HK-2 (cell line): ENCODE data around the gene MT2A.
"Not testable (repeated sequence)": the region's sequence is repeated elsewhere in the genome, so short reads cannot be mapped to it uniquely, and the experiment has no call there.

Source experiments
- DNase-seq: peaks from one replicate; pipeline ENCODE4 v3.0.0-alpha.2; 2018; ENCODE audit not compliant: unreplicated experiment

Gene MT2A

GRCh38 chr16:56620339-56620897, 12.0 kb downstream of the MT2A start:
- no peak for DNase-seq

GRCh38 chr16:56621665-56622445, 13.5 kb downstream of the MT2A start:
- not testable (repeated sequence) for DNase-seq

DNA sequence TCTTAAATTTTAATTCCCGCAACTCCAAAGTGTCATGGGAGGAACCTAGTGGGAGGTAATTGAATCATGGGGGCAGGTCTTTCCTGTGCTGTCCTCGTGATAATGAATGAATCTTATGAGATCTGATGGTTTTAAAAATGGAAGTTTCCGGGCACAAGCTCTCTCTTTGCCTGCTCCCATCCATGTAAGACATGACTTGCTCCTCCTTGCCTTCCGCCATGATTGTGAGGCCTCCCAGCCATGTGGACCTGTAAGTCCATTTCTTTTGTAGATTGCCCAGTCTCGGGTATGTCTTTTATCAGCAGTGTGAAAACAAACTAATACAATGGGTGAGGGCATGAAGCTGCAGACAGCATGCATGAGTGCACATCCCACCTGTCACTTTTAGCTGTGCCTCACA, 14.8 kb downstream of the MT2A start:
- not testable (repeated sequence) for DNase-seq

DNA sequence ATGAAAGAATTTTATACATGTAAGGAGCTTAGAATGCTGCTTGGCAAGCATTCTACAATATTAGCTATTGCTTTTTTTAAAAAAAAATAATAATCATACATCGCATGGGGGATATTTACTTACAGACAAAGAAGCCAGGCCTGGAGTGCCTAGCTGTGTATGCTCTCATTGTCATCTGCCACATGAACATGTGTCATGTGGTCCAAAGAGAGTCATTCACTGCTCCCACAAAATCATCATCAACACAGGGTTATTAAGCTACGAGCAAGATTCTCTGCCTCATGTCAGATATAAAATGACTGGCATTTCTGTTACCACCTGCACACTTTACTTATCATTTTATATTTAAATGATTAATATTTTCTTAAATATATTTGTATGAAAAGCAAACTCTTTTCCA, 15.3 kb downstream of the MT2A start:
- DNase-seq, result no peak

DNA sequence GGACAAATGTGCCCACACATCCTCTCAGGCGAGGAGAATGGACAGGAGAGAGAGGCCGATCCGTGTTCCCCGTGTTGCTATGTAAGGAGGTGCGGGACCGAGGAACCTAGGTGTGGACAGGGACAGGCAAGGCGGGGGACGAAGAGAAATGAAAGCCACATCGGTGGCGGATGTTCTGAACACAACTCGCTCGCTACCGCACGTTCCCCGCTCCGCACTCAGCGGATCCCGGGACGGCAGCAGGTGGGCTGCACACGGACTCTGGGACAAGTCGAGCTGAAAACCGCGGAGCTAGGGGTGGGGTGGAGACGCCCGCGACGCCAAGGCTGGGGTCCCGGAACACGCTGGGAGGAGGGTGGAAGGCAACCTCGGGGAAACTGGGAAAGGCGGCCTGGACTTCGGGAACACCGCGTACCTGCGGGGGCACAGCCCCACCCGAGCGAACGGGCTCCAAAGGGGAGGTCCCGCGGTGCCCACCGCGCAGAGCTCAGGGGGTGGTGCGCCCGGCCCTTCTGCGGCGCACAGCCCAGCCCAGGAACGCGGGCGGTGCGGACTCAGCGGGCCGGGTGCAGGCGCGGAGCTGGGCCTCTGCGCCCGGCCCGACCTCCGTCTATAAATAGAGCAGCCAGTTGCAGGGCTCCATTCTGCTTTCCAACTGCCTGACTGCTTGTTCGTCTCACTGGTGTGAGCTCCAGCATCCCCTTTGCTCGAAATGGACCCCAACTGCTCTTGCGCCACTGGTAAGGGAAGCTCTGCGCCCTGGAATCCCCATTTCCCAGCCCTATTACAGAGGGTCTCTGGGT, 17.0 kb downstream of the MT2A start, which contains the start of gene MT1E:
TSS of gene MT1E (plus strand) at position 642 of the 803 bp plus-strand sequence. CDS start at position 713, 71 bp downstream.
- DNase-seq, result peak; percentile 79

DNA sequence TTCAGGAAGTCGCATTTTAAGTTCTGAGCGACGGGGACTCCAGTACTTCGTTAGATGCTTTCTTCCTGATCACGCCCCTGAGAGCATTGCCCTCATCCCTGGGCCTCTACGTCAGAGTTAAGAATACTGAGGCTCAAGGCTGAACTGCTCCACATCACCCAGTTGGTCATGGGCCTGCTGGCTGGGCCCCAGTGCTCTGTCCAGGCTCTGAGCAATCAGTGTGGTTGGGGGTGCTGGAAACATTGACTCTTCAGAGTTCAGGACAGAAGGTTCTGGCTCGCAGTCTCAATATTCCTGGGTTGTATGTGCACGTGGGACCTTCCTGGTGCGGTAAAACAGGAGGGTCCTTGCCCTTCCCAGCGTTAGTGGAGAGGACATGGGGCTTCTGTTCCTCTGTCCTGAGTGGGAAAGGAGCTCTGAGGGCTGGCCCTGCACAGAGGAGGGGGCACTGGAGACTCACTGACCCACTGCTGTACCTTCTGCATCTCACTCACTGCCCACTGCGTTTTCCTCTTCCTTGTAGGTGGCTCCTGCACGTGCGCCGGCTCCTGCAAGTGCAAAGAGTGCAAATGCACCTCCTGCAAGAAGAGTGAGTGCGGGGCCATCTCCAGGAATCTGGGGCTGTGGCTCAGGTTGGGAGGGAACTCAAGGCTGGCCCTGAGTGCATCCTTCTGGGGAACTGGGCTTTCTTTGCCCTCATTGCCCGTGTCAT, 17.7 kb downstream of the MT2A start:
- peak; percentile 41 for DNase-seq

DNA sequence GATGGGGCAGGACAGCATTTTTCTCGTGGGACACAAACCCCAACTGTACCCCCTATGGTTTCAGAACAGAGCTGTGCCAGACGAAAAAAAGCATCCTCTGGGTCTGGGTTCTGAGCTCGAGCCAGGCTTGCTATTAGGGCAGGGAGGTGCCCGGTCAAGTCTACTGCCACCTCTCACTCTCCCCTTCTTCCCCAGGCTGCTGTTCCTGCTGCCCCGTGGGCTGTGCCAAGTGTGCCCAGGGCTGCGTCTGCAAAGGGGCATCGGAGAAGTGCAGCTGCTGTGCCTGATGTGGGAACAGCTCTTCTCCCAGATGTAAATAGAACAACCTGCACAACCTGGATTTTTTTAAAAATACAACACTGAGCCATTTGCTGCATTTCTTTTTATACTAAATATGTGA, 18.3 kb downstream of the MT2A start:
- no peak for DNase-seq

GRCh38 chr16:56628486-56629350, 20.3 kb downstream of the MT2A start:
- DNase-seq, result no peak

- DNase-seq, result no peak
These were observed 21.1 kb downstream of the MT2A start for GRCh38 chr16:56629531-56629930.

DNA sequence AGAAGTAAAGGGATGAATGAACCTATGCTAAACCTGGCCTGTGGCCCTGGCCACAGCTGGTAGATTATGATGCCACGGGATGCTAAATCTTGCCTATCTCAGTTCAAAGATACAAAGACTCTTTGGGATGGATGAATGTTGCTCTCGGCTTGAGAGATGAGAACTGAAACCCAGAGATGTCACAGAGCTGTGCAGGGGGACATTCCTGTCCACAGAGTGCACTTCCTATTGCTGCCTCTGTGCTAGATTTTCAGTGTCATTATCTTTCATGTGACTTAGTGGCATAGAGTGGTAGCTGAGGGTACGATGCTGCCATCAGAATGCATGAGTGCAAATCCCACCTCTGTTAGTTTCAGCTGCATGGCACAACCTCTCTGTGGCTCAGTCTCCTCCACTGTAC, 21.8 kb downstream of the MT2A start:
- no peak for DNase-seq

GRCh38 chr16:56631197-56631596, 22.8 kb downstream of the MT2A start:
- no peak for DNase-seq

DNA sequence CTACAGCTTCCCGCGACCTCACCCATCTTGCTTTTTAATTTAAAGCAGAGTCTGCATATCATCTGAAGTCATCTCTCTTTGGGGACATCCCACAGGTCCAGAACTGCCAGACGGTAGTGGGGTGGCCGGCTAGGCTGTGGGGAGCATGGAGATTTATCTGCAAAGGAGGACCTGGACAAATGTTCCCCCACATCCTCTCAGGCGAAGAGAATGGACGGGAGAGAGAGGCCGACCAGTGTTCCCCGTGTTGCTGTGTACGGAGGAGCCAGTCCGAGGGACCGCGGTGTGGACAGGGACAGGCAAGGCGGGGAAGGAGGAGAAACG, 23.4 kb downstream of the MT2A start:
- DNase-seq, result no peak

GRCh38 chr16:56632156-56632847, 23.9 kb downstream of the MT2A start, which contains the start of gene MT1M:
MT1M (plus strand) TSS chr16:56632659; CDS start chr16:56632732, 73 bp downstream.
- no peak for DNase-seq

- no peak for DNase-seq
These were observed 24.5 kb downstream of the MT2A start for GRCh38 chr16:56632848-56633365.

GRCh38 chr16:56633535-56633934, 25.2 kb downstream of the MT2A start:
- DNase-seq, result no peak

GRCh38 chr16:56634715-56635440, 26.5 kb downstream of the MT2A start:
- DNase-seq, result no peak

DNA sequence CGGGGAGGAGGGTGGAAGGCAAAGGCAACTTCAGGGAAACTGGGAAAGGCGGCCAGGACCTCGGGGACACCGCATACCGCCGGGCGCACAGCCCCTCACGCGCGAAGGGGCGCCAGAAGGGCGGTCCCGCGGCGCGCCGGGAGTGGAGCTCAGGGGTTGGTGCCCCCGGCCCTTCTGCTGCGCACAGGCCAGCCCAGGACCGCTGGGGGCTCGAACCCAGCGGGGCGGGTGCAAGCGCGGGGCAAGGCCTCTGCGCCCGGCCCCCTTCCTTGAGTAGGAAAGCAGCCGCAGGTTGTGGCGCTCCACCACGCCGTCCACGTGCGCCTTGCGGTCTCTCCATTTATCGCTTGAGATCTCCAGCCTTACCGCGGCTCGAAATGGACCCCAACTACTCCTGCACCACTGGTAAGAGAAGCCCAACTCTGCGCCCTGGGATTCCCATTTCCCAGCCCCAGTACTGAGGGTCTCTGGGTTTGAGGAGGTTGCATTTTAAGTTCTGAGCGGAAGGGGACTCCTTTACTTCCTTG, 27.1 kb downstream of the MT2A start:
- DNase-seq, result no peak

DNA sequence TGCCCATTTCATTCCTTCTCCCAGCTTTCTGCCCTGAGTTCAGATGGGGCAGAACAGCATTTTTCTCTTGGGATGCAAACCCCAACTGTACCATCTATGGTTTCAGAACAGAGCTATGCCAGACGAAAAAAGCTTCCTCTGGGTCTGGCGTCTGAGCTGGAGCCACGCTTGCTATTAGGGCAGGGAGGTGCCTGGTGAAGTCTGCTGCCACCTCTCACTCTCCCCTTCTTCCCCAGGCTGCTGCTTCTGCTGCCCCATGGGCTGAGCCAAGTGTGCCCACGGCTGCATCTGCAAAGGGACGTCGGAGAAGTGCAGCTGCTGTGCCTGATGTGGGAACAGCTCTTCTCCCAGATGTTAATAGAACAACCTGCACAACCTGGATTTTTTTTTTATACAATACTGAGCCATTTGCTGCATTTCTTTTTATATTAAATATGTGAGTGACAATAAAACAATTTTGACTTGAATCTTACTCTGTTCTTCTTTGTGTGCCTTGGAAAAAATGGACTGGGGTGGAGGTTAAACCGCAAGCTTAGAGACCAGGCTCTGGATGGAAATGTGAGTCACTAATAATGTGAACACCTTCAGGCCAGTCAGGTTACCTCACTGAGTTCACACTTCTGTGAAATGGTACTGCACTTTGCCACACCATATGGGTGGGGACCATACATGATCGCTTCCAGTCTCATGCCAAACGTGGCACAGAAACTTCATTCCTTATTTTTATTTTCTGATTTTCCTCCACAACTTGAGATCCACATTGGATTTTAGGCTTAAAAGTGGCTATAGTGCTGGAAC, 28.4 kb downstream of the MT2A start:
- DNase-seq, result no peak
